Fibroblast of pulmonary artery (primary cell): ENCODE results near the gene ST8SIA6.

Experiments used
- DNase-seq: peaks from one replicate; pipeline ENCODE4 v3.0.0-alpha.2; 2010; ENCODE audit warnings: low read depth
- H3K4me3 ChIP-seq: replicated peaks from 2 replicates; pipeline ENCODE4 v1.5.1; 2011; ENCODE audit warnings: low read depth, mild to moderate bottlenecking, control low read depth, low read length, moderate library complexity
- CTCF ChIP-seq: IDR thresholded peaks from 2 replicates; pipeline ENCODE4 v1.5.1; 2011; ENCODE audit warnings: mild to moderate bottlenecking, control low read depth, low read length, inconsistent platforms; ENCODE audit errors: missing control alignments

Gene ST8SIA6

GRCh38 chr10:17307123-17307522, 147.3 kb downstream of the ST8SIA6 start:
- no peak for TF ChIP-seq CTCF
- H3K4me3 ChIP-seq: no peak overlapping the region
- no peak for DNase-seq

- no peak for TF ChIP-seq CTCF
- H3K4me3 ChIP-seq: no peak overlapping the region
- DNase-seq: no peak
These were observed 162.0 kb downstream of the ST8SIA6 start for GRCh38 chr10:17292375-17292774.

GRCh38 chr10:17290226-17290625, 164.2 kb downstream of the ST8SIA6 start:
- no peak for TF ChIP-seq CTCF
- no peak overlapping the region for H3K4me3 ChIP-seq
- peak; percentile 29 for DNase-seq

GRCh38 chr10:17289763-17290162, 164.6 kb downstream of the ST8SIA6 start:
- H3K4me3 ChIP-seq: no peak overlapping the region
- no peak for TF ChIP-seq CTCF
- DNase-seq: no peak

- TF ChIP-seq CTCF: no peak
- no peak for DNase-seq
- H3K4me3 ChIP-seq: no peak overlapping the region
These were observed 167.5 kb downstream of the ST8SIA6 start for GRCh38 chr10:17286562-17287550.

GRCh38 chr10:17282311-17282710, 172.1 kb downstream of the ST8SIA6 start:
- H3K4me3 ChIP-seq: no peak overlapping the region
- DNase-seq: no peak
- TF ChIP-seq CTCF: no peak

GRCh38 chr10:17278607-17279240, 175.7 kb downstream of the ST8SIA6 start:
- no peak for DNase-seq
- no peak for TF ChIP-seq CTCF
- no peak overlapping the region for H3K4me3 ChIP-seq
